ENCODE data around the gene MESD. TPM values are rescaled to one million over a fixed set of nuclear protein-coding genes. Genes with fewer than 3 reads are reported as not detected.

Gene MESD
- total RNA-seq, 1 experiment from 2014 or later: 33.0 TPM

GRCh38 chr15:80991421-80991820 is 1.8 kb upstream of the MESD start:
- DNase-seq (ENCODE audit: low read depth): peak; percentile 57

- peak; percentile 37 for DNase-seq (ENCODE audit: low read depth)
These were observed 1.3 kb upstream of the MESD start for GRCh38 chr15:80990955-80991354.

GRCh38 chr15:80989081-80989517 is 520 bp downstream of the MESD start:
- no peak for DNase-seq (ENCODE audit: low read depth)

- no peak for DNase-seq (ENCODE audit: low read depth)
These were observed 1.3 kb downstream of the MESD start for GRCh38 chr15:80988148-80988796.

- no peak for DNase-seq (ENCODE audit: low read depth)
These were observed 3.1 kb downstream of the MESD start for GRCh38 chr15:80986487-80986886.

- DNase-seq (ENCODE audit: low read depth): no peak
These were observed 3.6 kb downstream of the MESD start for GRCh38 chr15:80985981-80986380.

- DNase-seq (ENCODE audit: low read depth): peak; percentile 69
These were observed 4.8 kb downstream of the MESD start for GRCh38 chr15:80984856-80985255.

GRCh38 chr15:80982839-80983238 is 6.8 kb downstream of the MESD start:
- DNase-seq (ENCODE audit: low read depth): no peak

- DNase-seq (ENCODE audit: low read depth): no peak
These were observed 7.4 kb downstream of the MESD start for GRCh38 chr15:80982205-80982604.

GRCh38 chr15:80979538-80980200 is 9.9 kb downstream of the MESD start:
- no peak for DNase-seq (ENCODE audit: low read depth)

- DNase-seq (ENCODE audit: low read depth): peak; percentile 47
These were observed 10.8 kb downstream of the MESD start for GRCh38 chr15:80978685-80979329.

- DNase-seq (ENCODE audit: low read depth): peak; percentile 30
These were observed 12.0 kb downstream of the MESD start for GRCh38 chr15:80977627-80978036.

- DNase-seq (ENCODE audit: low read depth): no peak
These were observed 12.8 kb downstream of the MESD start for GRCh38 chr15:80976851-80977250.

GRCh38 chr15:80974914-80975313 is 14.7 kb downstream of the MESD start:
- no peak for DNase-seq (ENCODE audit: low read depth)

- no peak for DNase-seq (ENCODE audit: low read depth)
These were observed 17.3 kb downstream of the MESD start for GRCh38 chr15:80972276-80972675.

- DNase-seq (ENCODE audit: low read depth): no peak
These were observed 18.5 kb downstream of the MESD start for GRCh38 chr15:80971143-80971542.

GRCh38 chr15:80970658-80971057 is 19.0 kb downstream of the MESD start:
- DNase-seq (ENCODE audit: low read depth): no peak

- peak; percentile 60 for DNase-seq (ENCODE audit: low read depth)
These were observed 19.5 kb downstream of the MESD start for GRCh38 chr15:80970018-80970657.

- DNase-seq (ENCODE audit: low read depth): no peak
These were observed 20.3 kb downstream of the MESD start for GRCh38 chr15:80969316-80969715.

GRCh38 chr15:80967991-80968510 is 21.6 kb downstream of the MESD start:
- DNase-seq (ENCODE audit: low read depth): no peak

GRCh38 chr15:80967451-80967850 is 22.2 kb downstream of the MESD start:
- peak; percentile 83 for DNase-seq (ENCODE audit: low read depth)
